HG03442 (cell line): Measurements from ENCODE around the gene KIRREL3.

Source experiments
- ATAC-seq: cut with Tn5 transposase; IDR thresholded peaks from one replicate; pipeline ENCODE4 v1.9.1; 2021; ENCODE audit warnings: mild to moderate bottlenecking, moderate library complexity; ENCODE audit not compliant: unreplicated experiment

KIRREL3 gene

GRCh38 chr11:126418887-126419286 is 581.7 kb downstream of the KIRREL3 start:
- no peak for ATAC-seq

GRCh38 chr11:126417091-126417862 is 583.3 kb downstream of the KIRREL3 start:
- no peak for ATAC-seq

GRCh38 chr11:126416542-126417090 is 584.0 kb downstream of the KIRREL3 start:
- peak; percentile 77 for ATAC-seq

- ATAC-seq = no peak
Measured at GRCh38 chr11:126415669-126416420, 584.7 kb downstream of the KIRREL3 start.

- no peak for ATAC-seq
Measured at GRCh38 chr11:126415128-126415527, 585.4 kb downstream of the KIRREL3 start.

- no peak for ATAC-seq
Measured at GRCh38 chr11:126414615-126415014, 586.0 kb downstream of the KIRREL3 start.

GRCh38 chr11:126413843-126414405 is 586.6 kb downstream of the KIRREL3 start:
- ATAC-seq = no peak

GRCh38 chr11:126413426-126413825 is 587.1 kb downstream of the KIRREL3 start:
- ATAC-seq = no peak

- ATAC-seq = no peak
Measured at GRCh38 chr11:126411971-126412381, 588.6 kb downstream of the KIRREL3 start.

- no peak for ATAC-seq
Measured at GRCh38 chr11:126410649-126411048, 589.9 kb downstream of the KIRREL3 start.

- no peak for ATAC-seq
Measured at GRCh38 chr11:126409620-126409985, 591.0 kb downstream of the KIRREL3 start.

- ATAC-seq = no peak
Measured at GRCh38 chr11:126408901-126409619, 591.5 kb downstream of the KIRREL3 start.

- ATAC-seq = no peak
Measured at GRCh38 chr11:126408496-126408895, 592.1 kb downstream of the KIRREL3 start.

- no peak for ATAC-seq
Measured at GRCh38 chr11:126407682-126408288, 592.8 kb downstream of the KIRREL3 start.

- ATAC-seq = no peak
Measured at GRCh38 chr11:126407101-126407521, 593.5 kb downstream of the KIRREL3 start.

- ATAC-seq = no peak
Measured at GRCh38 chr11:126406368-126406767, 594.2 kb downstream of the KIRREL3 start.

- no peak for ATAC-seq
Measured at GRCh38 chr11:126405906-126406305, 594.7 kb downstream of the KIRREL3 start.

- no peak for ATAC-seq
Measured at GRCh38 chr11:126405374-126405773, 595.2 kb downstream of the KIRREL3 start.

- no peak for ATAC-seq
Measured at GRCh38 chr11:126404367-126404766, 596.2 kb downstream of the KIRREL3 start.

- ATAC-seq = peak; percentile 97
Measured at GRCh38 chr11:126403658-126404057, 596.9 kb downstream of the KIRREL3 start.
